GM21529 (cell line): ENCODE measurements around the gene GRAMD4.

ENCODE experiments used
- ATAC-seq: cut with Tn5 transposase; IDR thresholded peaks from one replicate; pipeline ENCODE4 v1.9.1; 2021; ENCODE audit not compliant: unreplicated experiment

GRAMD4 gene

DNA sequence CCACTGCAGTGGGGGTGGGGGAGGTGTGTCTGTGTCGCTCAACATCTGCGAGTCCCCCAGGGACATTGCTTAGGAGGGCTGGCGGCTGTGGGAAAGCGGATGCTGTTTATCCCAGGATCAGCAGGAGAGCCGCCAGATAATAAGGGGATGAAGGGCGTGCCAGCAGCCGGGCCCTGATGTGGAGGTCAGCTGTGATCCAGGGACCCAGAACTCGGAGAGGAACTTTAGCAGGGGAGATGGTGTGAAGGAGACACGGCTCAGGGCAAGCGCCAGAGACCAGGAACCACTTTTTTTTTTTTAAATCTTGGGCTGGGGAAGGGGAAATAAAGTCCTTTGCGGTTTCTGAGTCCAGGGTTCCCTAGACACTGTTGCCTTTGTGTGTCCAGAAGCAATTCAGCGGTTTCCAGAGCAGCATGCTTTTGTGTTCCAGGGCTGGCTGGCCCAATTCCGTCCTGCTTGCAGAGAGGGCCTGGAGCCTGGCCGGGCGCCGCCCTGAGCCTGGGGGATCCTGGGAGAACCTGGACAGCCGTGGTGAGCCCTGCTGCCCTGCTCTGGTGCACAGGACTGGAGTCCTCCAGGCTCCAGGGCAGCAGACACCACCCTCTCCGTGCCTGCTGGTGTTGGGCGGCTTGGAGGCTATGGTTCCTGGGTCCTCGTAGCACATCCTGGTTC lies at the start of gene GRAMD4:
Gene GRAMD4, plus strand, starts transcription at position 557 of the 672 bp plus-strand sequence. CDS start 6,414 bp downstream, outside the sequence.
- ATAC-seq = no peak

- ATAC-seq = no peak
Observed at GRCh38 chr22:46571642-46572250, 48.4 kb upstream of the GRAMD4 start.

GRCh38 chr22:46572911-46573780 lies 47.0 kb upstream of the GRAMD4 start:
- ATAC-seq = no peak

DNA sequence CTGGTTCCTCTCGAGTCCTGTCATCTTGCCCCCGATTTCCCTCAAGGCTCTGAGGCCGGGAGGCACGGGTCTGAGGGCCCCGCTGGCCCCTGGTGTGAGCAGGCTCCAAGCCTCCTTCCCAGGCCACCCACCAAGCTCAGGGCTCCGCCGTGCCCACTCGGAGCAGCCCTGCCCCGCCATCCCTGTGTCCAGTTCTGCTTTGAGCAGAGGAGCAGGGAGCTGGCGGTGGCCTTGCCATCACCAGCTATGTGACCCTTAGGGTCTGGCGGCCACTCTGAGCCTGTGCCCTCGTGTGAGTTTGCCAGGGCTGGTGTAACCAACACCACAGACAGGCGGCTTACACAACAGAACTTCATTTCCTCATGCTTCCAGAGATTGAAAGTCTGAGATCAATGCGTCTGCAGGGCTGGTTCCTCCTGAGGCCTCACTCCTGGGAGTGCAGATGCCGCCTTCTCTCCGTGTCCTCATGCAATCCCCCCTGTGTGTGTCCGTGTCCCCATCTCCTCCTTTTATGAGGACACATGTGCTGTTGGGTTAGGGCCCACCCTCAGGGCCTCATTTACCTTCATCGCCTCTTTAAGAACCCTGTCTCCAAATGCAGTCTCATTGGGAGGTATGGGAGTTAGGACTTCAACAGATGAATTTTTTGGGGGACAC lies 46.3 kb upstream of the GRAMD4 start:
- no peak for ATAC-seq

- ATAC-seq = no peak
Observed at GRCh38 chr22:46574438-46574992, 45.7 kb upstream of the GRAMD4 start.

DNA sequence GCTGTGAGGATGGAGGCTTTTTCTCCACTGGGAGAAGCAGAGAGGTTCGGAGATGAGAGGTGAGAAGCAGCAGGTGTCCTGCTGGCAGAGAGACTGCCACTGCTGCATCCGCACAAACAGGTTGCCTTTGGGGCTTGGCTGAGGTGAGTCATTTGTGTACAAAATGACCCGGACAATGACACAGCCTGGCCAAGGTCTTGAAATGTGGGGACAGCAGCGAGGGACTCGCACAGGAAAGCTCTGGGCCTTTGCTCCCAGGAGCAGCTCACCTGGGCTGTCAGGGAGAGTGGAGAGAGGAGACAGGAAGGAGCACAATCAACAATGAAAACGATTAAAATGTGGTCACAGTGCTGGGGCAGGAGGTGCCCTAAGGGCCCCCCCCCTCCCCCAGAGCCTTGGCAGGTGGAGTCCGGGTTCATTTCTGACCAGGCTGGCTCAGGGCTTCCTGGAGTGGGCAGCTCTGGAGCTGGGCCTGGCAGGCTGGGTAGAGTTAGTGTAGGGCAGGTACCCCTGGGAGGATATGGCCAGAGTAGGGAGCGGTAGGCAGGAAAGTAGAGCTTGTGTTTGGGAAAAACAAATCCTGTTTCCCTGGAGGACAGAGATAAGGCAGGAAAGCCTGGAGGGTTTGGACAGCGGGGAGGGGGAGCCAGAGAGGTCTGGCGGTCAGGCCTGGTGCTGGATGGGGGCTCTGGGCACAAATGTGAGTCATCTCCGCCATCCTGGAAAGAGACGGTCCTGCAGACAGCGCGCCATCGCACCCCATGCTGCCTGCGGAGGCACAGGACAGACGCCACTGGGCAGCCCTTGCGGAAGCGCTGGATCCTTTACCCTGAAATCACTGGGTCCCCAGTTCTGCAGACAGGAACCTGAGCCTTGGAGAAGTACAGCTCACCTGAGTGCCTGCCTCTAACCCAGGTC lies 44.9 kb upstream of the GRAMD4 start:
- no peak for ATAC-seq

GRCh38 chr22:46575911-46576555 lies 44.2 kb upstream of the GRAMD4 start:
- ATAC-seq = no peak

DNA sequence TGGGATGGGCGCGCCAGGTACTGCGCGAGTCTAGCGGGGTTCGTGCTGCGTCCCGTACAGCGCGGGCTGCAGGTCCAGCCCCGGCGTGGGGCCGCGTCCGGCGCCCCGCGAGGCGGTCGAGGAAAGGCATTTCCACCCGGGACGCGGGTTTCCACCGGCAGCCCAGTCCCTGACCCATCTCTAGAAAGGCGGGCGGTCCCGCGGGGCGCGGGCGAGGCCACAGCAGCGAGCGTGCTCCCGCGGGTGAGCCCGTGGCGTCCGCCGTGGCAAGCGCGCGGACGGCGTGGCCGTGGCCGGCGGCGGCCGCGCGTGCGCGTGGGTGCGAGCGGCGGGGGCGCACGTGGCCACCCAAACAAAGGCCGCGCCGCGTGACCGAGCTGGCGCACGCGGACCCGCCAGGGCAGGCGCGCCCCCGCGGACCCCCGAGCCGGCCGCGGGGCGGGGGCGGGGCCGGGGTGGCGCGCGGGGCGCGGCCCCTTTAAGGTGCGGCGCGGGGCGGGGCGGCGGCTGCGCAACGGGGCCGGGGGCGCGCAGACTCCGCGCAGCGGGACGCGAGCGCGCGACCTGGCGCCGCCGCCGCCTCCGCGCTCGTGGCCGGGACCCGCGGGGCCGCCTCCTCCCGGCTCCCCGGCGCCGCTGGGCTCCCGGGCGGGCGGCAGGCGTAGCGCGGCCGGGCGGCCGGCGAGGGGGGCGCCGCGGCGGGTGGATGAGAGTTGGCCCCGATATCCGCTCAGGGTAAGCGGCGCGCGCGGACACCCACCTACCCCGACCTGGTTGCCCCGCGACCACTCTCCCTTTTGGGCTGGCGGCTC lies 43.4 kb upstream of the GRAMD4 start:
- no peak for ATAC-seq

- ATAC-seq = no peak
Observed at GRCh38 chr22:46577368-46578249, 42.6 kb upstream of the GRAMD4 start.

DNA sequence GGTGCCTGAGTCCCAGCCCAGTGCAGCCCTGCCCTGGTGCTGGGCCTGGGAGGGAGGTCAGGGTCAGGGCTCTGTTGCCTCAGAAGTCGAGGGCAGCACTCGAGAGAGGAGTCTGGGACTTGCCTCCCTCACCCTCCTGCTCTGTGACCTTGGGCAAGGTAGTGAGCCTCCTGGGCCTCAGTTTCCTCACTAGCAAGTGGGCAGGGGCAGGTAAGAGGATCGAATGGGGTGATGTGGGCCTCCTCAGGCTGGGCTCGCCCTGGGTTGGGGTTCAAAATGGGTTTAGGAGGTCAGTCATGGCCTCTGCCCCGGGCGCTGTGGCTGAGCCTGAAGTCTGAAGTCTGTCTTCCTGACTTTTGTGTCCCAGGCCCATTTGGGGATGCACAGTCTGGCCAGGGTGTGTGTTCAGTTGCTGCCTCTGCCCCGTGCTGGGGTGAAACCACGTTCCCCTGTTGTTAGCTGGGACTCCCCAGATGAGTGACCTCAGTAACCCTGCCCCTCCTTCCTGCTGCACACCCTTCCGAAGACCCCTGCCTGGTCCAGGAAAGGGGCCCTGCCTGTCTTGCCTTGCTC lies 41.8 kb upstream of the GRAMD4 start:
- no peak for ATAC-seq

DNA sequence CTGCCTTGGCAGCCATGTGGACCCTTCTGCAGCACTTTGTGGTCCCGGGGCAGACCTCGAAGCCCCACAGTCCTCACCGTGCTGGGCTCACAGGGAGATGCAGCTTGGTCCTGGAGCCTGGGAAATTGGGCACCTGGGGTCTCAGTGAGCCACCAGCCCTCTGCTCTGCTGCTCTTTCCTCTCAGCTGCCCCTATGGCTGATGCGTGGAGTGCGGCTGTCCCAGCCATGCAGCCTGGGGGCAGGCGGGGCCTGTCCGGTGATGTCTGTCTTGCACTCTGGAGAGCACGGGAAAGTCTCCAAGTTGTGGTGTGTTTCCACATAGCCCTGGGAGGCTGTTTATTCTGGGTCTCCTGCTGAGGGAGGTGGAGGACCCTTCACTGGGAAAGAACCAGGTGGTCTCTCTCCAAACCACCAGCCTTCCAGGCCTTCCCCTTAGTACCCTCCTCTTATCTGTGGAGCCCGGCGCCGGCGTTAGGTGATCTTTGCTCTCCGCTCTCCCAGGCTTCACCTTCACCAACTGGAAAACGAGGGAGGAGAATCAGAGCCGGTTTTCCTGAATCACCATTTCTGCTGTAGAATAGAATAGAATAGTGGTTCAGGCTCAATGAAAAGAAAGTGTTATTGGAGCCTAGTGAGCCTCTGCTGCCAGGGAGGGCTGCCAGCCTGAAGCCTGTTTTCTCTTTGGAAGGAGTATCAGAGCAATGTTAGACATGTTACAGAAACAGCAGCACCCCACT lies 41.2 kb upstream of the GRAMD4 start:
- ATAC-seq = no peak

GRCh38 chr22:46579751-46580449 lies 40.3 kb upstream of the GRAMD4 start:
- ATAC-seq = no peak

DNA sequence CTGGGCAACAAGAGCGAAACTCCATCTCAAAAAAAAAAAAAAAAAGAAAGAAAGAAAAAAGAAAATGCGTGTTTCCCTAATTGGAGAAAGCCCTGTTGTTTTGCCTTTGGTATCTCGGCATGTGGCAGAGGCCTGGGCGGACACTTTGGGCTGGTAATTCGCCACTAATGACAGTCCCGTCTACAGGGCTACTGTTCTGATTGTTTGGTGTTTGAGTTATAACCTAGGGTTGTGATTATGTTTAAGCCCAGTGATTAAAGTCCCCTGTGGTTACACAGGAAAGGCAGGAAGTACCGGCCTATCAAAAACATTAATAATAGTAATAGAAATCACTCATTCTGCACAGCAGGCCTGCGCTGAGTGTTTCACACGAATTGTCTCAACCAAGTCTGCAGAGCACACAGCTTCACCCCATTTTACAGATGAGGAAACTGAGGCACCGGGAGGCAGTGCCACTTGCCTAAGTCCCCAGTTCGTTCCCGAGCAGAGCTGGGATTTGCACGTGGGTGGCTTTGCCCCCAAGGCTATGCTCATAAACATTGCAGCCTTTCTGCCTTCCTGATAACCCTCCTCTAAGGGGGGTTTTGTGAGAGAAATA lies 39.1 kb upstream of the GRAMD4 start:
- ATAC-seq = no peak

DNA sequence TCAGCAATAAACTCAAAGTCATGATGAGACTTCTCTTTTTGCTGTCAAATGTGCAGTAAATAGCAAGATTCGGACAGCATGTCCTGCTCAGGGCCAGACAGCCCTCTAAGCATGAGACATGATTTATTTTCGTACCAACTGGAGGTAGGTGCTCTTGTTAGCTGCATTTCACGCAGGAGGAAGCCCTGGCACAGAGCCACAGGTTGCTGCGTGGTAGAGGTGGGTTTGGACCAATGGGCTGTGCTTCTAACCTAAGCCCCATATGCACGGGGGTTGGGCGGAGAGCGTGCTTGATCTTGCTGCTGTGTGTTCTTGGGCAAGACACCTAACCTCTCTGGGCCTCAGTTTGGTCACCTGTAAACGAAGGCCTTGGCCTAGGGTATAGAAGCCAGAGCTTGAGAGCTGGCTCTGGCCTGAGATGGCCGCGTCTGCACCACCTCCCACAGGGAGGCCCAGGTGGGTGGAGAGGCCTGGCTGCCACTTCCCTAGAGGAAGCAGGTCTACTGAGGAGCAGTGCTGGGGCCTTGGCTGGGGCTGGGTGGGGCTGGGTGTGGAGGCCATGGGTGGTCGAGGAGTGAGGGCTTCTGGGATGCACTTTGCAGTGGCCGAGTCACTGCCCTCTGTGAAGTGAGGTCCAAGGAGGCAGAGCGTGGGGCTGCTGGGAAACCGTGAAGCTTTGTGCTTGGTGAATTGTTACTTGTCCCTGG lies 38.5 kb upstream of the GRAMD4 start:
- no peak for ATAC-seq
